ENCODE measurements around the gene DNAJC17. TPM values are rescaled to one million over a fixed set of nuclear protein-coding genes. Genes with fewer than 3 reads are reported as not detected.

The DNAJC17 gene
- total and polyA plus RNA-seq, 12 donors, result 9.9 to 62.1 (median 16.2) TPM

DNA sequence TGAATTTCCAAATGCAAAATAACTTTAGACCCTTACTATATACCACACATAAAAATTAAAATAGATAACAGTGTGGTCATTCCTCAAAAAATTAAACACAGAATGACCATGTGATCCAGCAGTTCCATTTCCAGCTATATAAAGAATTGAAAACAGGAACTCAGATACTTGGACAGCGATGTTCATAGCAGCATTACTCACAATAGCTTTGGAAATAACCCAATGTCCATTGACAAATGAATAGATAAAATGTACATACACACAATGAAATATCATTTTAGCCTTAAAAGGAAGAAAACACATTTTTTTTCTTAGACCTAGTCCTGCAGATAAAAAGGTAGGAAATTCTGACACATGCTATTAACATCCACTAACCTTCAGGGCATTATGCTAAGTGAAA, 85.6 kb downstream of the DNAJC17 start:
- Histone ChIP-seq H3K27me3 (no peaks in the 10 kb centered on the region), H3K4me1 (no peaks in the 10 kb centered on the region), H3K9me3 (no peaks in the 10 kb centered on the region), H3K36me3 (peaks cover 0 to 27% (median 0%) of the 10 kb centered on the region in 9 donors), H3K4me3 (no peak overlapping the region), H3K27ac (no peak overlapping the region)
- TF ChIP-seq, protein P1, sequence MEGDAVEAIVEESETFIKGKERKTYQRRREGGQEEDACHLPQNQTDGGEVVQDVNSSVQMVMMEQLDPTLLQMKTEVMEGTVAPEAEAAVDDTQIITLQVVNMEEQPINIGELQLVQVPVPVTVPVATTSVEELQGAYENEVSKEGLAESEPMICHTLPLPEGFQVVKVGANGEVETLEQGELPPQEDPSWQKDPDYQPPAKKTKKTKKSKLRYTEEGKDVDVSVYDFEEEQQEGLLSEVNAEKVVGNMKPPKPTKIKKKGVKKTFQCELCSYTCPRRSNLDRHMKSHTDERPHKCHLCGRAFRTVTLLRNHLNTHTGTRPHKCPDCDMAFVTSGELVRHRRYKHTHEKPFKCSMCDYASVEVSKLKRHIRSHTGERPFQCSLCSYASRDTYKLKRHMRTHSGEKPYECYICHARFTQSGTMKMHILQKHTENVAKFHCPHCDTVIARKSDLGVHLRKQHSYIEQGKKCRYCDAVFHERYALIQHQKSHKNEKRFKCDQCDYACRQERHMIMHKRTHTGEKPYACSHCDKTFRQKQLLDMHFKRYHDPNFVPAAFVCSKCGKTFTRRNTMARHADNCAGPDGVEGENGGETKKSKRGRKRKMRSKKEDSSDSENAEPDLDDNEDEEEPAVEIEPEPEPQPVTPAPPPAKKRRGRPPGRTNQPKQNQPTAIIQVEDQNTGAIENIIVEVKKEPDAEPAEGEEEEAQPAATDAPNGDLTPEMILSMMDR (IDR thresholded peaks at IDR 0.05), result no peak
- intact Hi-C loops (cut with DNase I), result no loop called here
- 64 to 72% methylated on average over 1 of the region's 1 CpG for WGBS, 2 donors
- DNase-seq (no peak), ATAC-seq (no peak)

DNA sequence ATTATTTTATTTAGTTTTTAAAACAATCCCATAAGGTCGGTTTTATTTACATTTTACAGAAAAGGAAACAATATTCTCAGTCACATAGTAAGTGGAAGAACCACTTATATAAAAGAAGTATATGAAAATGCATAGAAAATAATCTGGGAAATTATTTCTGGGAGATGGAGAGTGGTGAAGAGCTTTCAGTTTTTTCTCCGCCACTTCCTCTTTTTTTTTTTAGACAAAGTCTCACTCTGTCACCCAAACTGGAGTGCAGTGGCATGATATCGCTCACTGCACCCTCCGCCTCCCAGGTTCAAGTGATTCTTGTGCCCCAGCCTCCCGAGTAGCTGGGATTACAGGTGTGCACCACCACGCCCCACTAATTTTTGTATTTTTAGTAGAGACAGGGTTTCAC, 91.1 kb downstream of the DNAJC17 start:
- intact Hi-C loops (cut with DNase I), result no loop called here
- Histone ChIP-seq H3K4me3 (no peak overlapping the region), H3K36me3 (peaks cover 0 to 33% (median 0%) of the 10 kb centered on the region in 9 donors), H3K27ac (no peak overlapping the region), H3K27me3 (no peaks in the 10 kb centered on the region), H3K9me3 (no peaks in the 10 kb centered on the region), H3K4me1 (no peaks in the 10 kb centered on the region)
- WGBS, 2 donors, result 94% methylated on average over 6 of the region's 6 CpGs
- TF ChIP-seq, protein P1 (IDR thresholded peaks at IDR 0.05), result no peak
- ATAC-seq, result no peak
- DNase-seq, result no peak

Other genes starting within 250 kb of the DNAJC17 start
- 10 to 100 TPM; 16.0 to 30.1 (median 21.6) TPM for gene CCDC32, start 242.4 kb downstream of the DNAJC17 start, total RNA-seq
- gene CCDC32, start 242.4 kb downstream of the DNAJC17 start, polyA plus RNA-seq, result 10 to 100 TPM; 25.0 to 37.5 TPM
- 10 to 100 TPM in 6 of 10 donors, 1 to 10 TPM in 4; 7.4 to 14.8 (median 10.7) TPM for gene RPUSD2, start 238.2 kb downstream of the DNAJC17 start, total RNA-seq
- gene RPUSD2, start 238.2 kb downstream of the DNAJC17 start, polyA plus RNA-seq, result 10 to 100 TPM in 1 of 2 donors, 1 to 10 TPM in 1; 9.6 to 11.0 TPM
- gene KNL1, start 213.2 kb downstream of the DNAJC17 start, total RNA-seq, result 1 to 10 TPM in 4 of 10 donors, under 1 TPM in 6; 0.21 to 2.6 (median 0.73) TPM
- under 1 TPM; 0.10 to 0.22 TPM for gene KNL1, start 213.2 kb downstream of the DNAJC17 start, polyA plus RNA-seq
- 1 to 10 TPM in 2 of 10 donors, under 1 TPM in 8; 0.30 to 3.6 (median 0.76) TPM for gene RAD51, start 112.3 kb downstream of the DNAJC17 start, total RNA-seq
- gene RAD51, start 112.3 kb downstream of the DNAJC17 start, polyA plus RNA-seq, result under 1 TPM in 1 of 2 donors, not detected in 1; 0.43 TPM
- gene RMDN3, start 52.2 kb downstream of the DNAJC17 start, total RNA-seq, result 10 to 100 TPM; 12.2 to 20.9 (median 17.6) TPM
- 10 to 100 TPM; 16.2 to 21.7 TPM for gene RMDN3, start 52.2 kb downstream of the DNAJC17 start, polyA plus RNA-seq
- 1 to 10 TPM; 2.2 to 9.1 (median 3.7) TPM for gene GCHFR, start 43.4 kb downstream of the DNAJC17 start, total RNA-seq
- 10 to 100 TPM in 1 of 2 donors, 1 to 10 TPM in 1; 5.8 to 10.8 TPM for gene GCHFR, start 43.4 kb downstream of the DNAJC17 start, polyA plus RNA-seq
- under 1 TPM in 3 of 10 donors, not detected in 7; 0.10 to 0.32 (median 0.31) TPM for gene C15orf62, start 37.5 kb downstream of the DNAJC17 start, total RNA-seq
- under 1 TPM; 0.12 to 0.15 TPM for gene C15orf62, start 37.5 kb downstream of the DNAJC17 start, polyA plus RNA-seq
- 10 to 100 TPM; 14.2 to 29.2 (median 18.2) TPM for gene ZFYVE19, start 384 bp downstream of the DNAJC17 start, total RNA-seq
- gene ZFYVE19, start 384 bp downstream of the DNAJC17 start, polyA plus RNA-seq, result 10 to 100 TPM; 11.9 to 18.1 TPM
- not detected for gene PPP1R14D, start 21.2 kb upstream of the DNAJC17 start, total RNA-seq
- not detected for gene PPP1R14D, start 21.2 kb upstream of the DNAJC17 start, polyA plus RNA-seq
- gene SPINT1, start 36.6 kb upstream of the DNAJC17 start, total RNA-seq, result 1 to 10 TPM in 2 of 10 donors, under 1 TPM in 7, not detected in 1; 0.17 to 1.9 (median 0.47) TPM
- gene SPINT1, start 36.6 kb upstream of the DNAJC17 start, polyA plus RNA-seq, result under 1 TPM; 0.22 to 0.43 TPM
- gene RHOV, start 66.8 kb upstream of the DNAJC17 start, total RNA-seq, result not detected
- under 1 TPM in 1 of 2 donors, not detected in 1; 0.03 TPM for gene RHOV, start 66.8 kb upstream of the DNAJC17 start, polyA plus RNA-seq
- gene VPS18, start 87.0 kb upstream of the DNAJC17 start, total RNA-seq, result 10 to 100 TPM; 16.0 to 25.0 (median 21.5) TPM
- 10 to 100 TPM; 10.5 to 12.2 TPM for gene VPS18, start 87.0 kb upstream of the DNAJC17 start, polyA plus RNA-seq
- gene DLL4, start 121.9 kb upstream of the DNAJC17 start, total RNA-seq, result 10 to 100 TPM in 8 of 10 donors, 1 to 10 TPM in 2; 6.5 to 24.8 (median 16.6) TPM
- gene DLL4, start 121.9 kb upstream of the DNAJC17 start, polyA plus RNA-seq, result 10 to 100 TPM in 1 of 2 donors, 1 to 10 TPM in 1; 8.7 to 10.2 TPM
- 1 to 10 TPM in 7 of 10 donors, under 1 TPM in 3; 0.31 to 4.8 (median 1.7) TPM for gene CHAC1, start 146.0 kb upstream of the DNAJC17 start, total RNA-seq
- 1 to 10 TPM; 1.7 to 7.6 TPM for gene CHAC1, start 146.0 kb upstream of the DNAJC17 start, polyA plus RNA-seq